ENCODE data around the gene AP1M1.
"Not testable (repeated sequence)": the region's sequence is repeated elsewhere in the genome, so short reads cannot be mapped to it uniquely, and the experiment has no call there.

DNA sequence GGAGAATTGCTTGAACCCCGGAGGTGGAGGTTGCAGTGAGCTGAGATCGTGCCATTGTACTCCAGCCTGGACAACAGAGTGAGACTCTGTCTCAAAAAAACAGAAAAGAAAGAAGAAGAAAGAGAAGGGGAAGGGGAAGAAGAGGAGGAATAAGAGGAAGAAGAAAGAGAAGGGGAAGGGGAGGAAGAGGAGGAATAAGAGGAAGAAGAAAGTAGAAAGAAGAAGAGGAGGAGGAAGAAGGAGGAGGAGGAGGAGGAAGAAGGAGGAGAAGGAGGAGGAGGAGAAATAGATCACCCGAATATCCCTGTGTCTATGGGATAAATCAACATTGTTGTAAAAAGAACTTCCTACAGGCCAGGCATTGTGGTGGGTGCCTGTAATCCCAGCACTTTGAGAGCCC is 87.4 kb downstream of the AP1M1 start:
- TF ChIP-seq, protein P1, sequence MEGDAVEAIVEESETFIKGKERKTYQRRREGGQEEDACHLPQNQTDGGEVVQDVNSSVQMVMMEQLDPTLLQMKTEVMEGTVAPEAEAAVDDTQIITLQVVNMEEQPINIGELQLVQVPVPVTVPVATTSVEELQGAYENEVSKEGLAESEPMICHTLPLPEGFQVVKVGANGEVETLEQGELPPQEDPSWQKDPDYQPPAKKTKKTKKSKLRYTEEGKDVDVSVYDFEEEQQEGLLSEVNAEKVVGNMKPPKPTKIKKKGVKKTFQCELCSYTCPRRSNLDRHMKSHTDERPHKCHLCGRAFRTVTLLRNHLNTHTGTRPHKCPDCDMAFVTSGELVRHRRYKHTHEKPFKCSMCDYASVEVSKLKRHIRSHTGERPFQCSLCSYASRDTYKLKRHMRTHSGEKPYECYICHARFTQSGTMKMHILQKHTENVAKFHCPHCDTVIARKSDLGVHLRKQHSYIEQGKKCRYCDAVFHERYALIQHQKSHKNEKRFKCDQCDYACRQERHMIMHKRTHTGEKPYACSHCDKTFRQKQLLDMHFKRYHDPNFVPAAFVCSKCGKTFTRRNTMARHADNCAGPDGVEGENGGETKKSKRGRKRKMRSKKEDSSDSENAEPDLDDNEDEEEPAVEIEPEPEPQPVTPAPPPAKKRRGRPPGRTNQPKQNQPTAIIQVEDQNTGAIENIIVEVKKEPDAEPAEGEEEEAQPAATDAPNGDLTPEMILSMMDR (IDR thresholded peaks at IDR 0.05; ENCODE audit: poor library complexity) = not testable (repeated sequence)
- TF ChIP-seq EZH2 (IDR thresholded peaks at IDR 0.05; ENCODE audit: borderline replicate concordance) = not testable (repeated sequence)

Data from hepatocyte (in vitro differentiated cells).